ENCODE results near the gene EFHD2. TPM values are rescaled to one million over a fixed set of nuclear protein-coding genes. Genes with fewer than 3 reads are reported as not detected.
"Not testable (repeated sequence)": the region's sequence is repeated elsewhere in the genome, so short reads cannot be mapped to it uniquely, and the experiment has no call there.

EFHD2 gene
- total RNA-seq, 4 donors from 2014 or later, result 84.2 to 236 (median 196) TPM

- Histone ChIP-seq H3K27ac (peak overlapping the region in 1 of 4 donors; percentile 37), H3K9me3 (no peaks in the 10 kb centered on the region), H3K27me3 (no peaks in the 10 kb centered on the region), H3K4me1 (peaks cover 0 to 40% (median 10%) of the 10 kb centered on the region in 4 donors), H3K4me3 (no peak overlapping the region), H3K36me3 (peaks cover 0 to 47% (median 0%) of the 10 kb centered on the region in 3 donors)
- TF ChIP-seq CTCF (IDR thresholded peaks at IDR 0.05) (no peak), POLR2A (IDR thresholded peaks at IDR 0.05) (no peak)
- no peak for DNase-seq
These were observed 19.2 kb downstream of the EFHD2 start for GRCh38 chr1:15428815-15429435.

- Histone ChIP-seq H3K4me1 (peaks cover 0 to 38% (median 10%) of the 10 kb centered on the region in 4 donors), H3K27ac (peak overlapping the region in 2 of 4 donors; percentile 17 to 37), H3K36me3 (peaks cover 0 to 47% (median 0%) of the 10 kb centered on the region in 3 donors), H3K9me3 (no peaks in the 10 kb centered on the region), H3K27me3 (no peaks in the 10 kb centered on the region), H3K4me3 (no peak overlapping the region)
- DNase-seq, result no peak
- TF ChIP-seq POLR2A (IDR thresholded peaks at IDR 0.05) (no peak), CTCF (IDR thresholded peaks at IDR 0.05) (no peak)
These were observed 20.0 kb downstream of the EFHD2 start for GRCh38 chr1:15429701-15430149.

- Histone ChIP-seq H3K36me3 (peaks cover 0 to 41% (median 0%) of the 10 kb centered on the region in 3 donors), H3K27me3 (no peaks in the 10 kb centered on the region), H3K4me3 (no peak overlapping the region), H3K27ac (peak overlapping the region in 2 of 4 donors; percentile 5 to 17), H3K9me3 (no peaks in the 10 kb centered on the region), H3K4me1 (peaks cover 0 to 26% (median 4%) of the 10 kb centered on the region in 4 donors)
- DNase-seq, result peak; percentile 62 to 88 (median 87)
- TF ChIP-seq CTCF (IDR thresholded peaks at IDR 0.05), result peak; percentile 73 to 97 (median 95)
- no peak for TF ChIP-seq POLR2A (IDR thresholded peaks at IDR 0.05)
These were observed 21.3 kb downstream of the EFHD2 start for GRCh38 chr1:15430787-15431570.

- Histone ChIP-seq H3K27ac (no peak overlapping the region), H3K9me3 (no peaks in the 10 kb centered on the region), H3K27me3 (no peaks in the 10 kb centered on the region), H3K4me3 (no peak overlapping the region), H3K36me3 (peaks cover 0 to 36% (median 0%) of the 10 kb centered on the region in 3 donors), H3K4me1 (peaks cover 0 to 20% (median 3%) of the 10 kb centered on the region in 4 donors)
- TF ChIP-seq POLR2A (IDR thresholded peaks at IDR 0.05), result no peak
- DNase-seq, result no peak
These were observed 21.9 kb downstream of the EFHD2 start for GRCh38 chr1:15431571-15431948.

- Histone ChIP-seq H3K4me1 (peaks cover 0 to 12% (median under 1%) of the 10 kb centered on the region in 4 donors), H3K36me3 (peaks cover 0 to 31% (median 0%) of the 10 kb centered on the region in 3 donors), H3K27me3 (no peaks in the 10 kb centered on the region), H3K4me3 (no peak overlapping the region), H3K27ac (peak overlapping the region in 1 of 4 donors; percentile 9), H3K9me3 (no peaks in the 10 kb centered on the region)
- DNase-seq, result peak in 1 of 3 donors; percentile 69
- TF ChIP-seq CTCF (IDR thresholded peaks at IDR 0.05), result no peak
- no peak for TF ChIP-seq POLR2A (IDR thresholded peaks at IDR 0.05)
These were observed 22.6 kb downstream of the EFHD2 start for GRCh38 chr1:15432324-15432723.

- Histone ChIP-seq H3K36me3 (peaks cover 0 to 21% (median 0%) of the 10 kb centered on the region in 3 donors), H3K27me3 (no peaks in the 10 kb centered on the region), H3K9me3 (no peaks in the 10 kb centered on the region), H3K4me1 (peaks cover 0 to 8% (median 0%) of the 10 kb centered on the region in 4 donors), H3K27ac (no peak overlapping the region), H3K4me3 (no peak overlapping the region)
- no peak for TF ChIP-seq CTCF (IDR thresholded peaks at IDR 0.05)
- no peak for TF ChIP-seq POLR2A (IDR thresholded peaks at IDR 0.05)
- DNase-seq, result no peak
These were observed 23.8 kb downstream of the EFHD2 start for GRCh38 chr1:15433471-15433870.

GRCh38 chr1:15434739-15435138 lies 25.1 kb downstream of the EFHD2 start:
- H3K36me3 ChIP-seq, H3K9me3 ChIP-seq, DNase-seq, H3K27me3 ChIP-seq, H3K4me1 ChIP-seq, H3K4me3 ChIP-seq, H3K27ac ChIP-seq: not testable (repeated sequence)

All from Peyer's patch (tissue), 4 donors.